OCI-LY3 (cell line): ENCODE data around the gene FYB2.

Experiments
- H2AFZ ChIP-seq: fragments of 200-600, 300-600 bp; shearing (Covaris generic); 2 replicates; pipeline ENCODE4 v1.6.0; 2014; ENCODE audit warnings: antibody characterized with exemption, low read depth, low read length
- H3K27ac ChIP-seq: fragments of 200-600, 300-600 bp; sonication (generic); 2 replicates; pipeline ENCODE4 v1.5.1; 2014; ENCODE audit warnings: mild to moderate bottlenecking, low read length, moderate library complexity, mixed read lengths
- H3K27me3 ChIP-seq: fragments of 200-600, 300-600 bp; sonication (generic); 2 replicates; pipeline ENCODE4 v1.6.1; 2014; ENCODE audit warnings: low read depth, low read length, mixed read lengths
- H3K36me3 ChIP-seq: fragments of 200-600, 300-600 bp; sonication (generic); replicated peaks from 2 replicates; pipeline ENCODE3; 2014; ENCODE audit warnings: low read depth, low read length, mixed read lengths
- H3K4me1 ChIP-seq: fragments of 300-600, 200-600 bp; sonication (generic); 2 replicates; pipeline ENCODE4 v1.6.1; 2014; ENCODE audit warnings: low read length, mixed read lengths
- H3K4me2 ChIP-seq: fragments of 200-600, 300-600 bp; sonication (generic); 2 replicates; pipeline ENCODE4 v1.6.1; 2014; ENCODE audit warnings: low read length, mixed read lengths
- H3K4me3 ChIP-seq: fragments of 300-600, 200-600 bp; sonication (generic); 2 replicates; pipeline ENCODE4 v1.5.1; 2014; ENCODE audit warnings: antibody characterized with exemption, mild to moderate bottlenecking, low read length, moderate library complexity
- H3K79me2 ChIP-seq: fragments of 300-600, 200-600 bp; shearing (Covaris generic); 2 replicates; pipeline ENCODE4 v1.6.1; 2014; ENCODE audit warnings: mild to moderate bottlenecking, low read length, mixed read lengths
- H3K9ac ChIP-seq: fragments of 300-600, 200-600 bp; shearing (Covaris generic); 2 replicates; pipeline ENCODE4 v1.6.0; 2014; ENCODE audit warnings: mild to moderate bottlenecking, low read length, moderate library complexity
- H3K9me3 ChIP-seq: fragments of 200-600, 300-600 bp; shearing (Covaris generic); 2 replicates; pipeline ENCODE4 v1.6.1; 2014; ENCODE audit warnings: low read length, mixed read lengths; ENCODE audit not compliant: insufficient read depth
- H4K20me1 ChIP-seq: fragments of 200-600, 300-600 bp; sonication (generic); 2 replicates; pipeline ENCODE4 v1.6.1; 2016; ENCODE audit warnings: low read length, mixed read lengths; ENCODE audit not compliant: insufficient read depth
- EZH2phosphoT487 ChIP-seq: fragments of 200-600 bp; shearing (Covaris generic); IDR thresholded peaks from 2 replicates; pipeline ENCODE4 v1.6.1; 2018; ENCODE audit warnings: antibody characterized with exemption, mixed run types, low read depth
- TF ChIP-seq, protein P1 (sequence below): fragments of 200-600, 300-600 bp; sonication (generic); IDR thresholded peaks from 2 replicates; pipeline ENCODE4 v1.5.1; 2014; ENCODE audit warnings: antibody characterized with exemption, low read length, low read depth

Gene FYB2

DNA sequence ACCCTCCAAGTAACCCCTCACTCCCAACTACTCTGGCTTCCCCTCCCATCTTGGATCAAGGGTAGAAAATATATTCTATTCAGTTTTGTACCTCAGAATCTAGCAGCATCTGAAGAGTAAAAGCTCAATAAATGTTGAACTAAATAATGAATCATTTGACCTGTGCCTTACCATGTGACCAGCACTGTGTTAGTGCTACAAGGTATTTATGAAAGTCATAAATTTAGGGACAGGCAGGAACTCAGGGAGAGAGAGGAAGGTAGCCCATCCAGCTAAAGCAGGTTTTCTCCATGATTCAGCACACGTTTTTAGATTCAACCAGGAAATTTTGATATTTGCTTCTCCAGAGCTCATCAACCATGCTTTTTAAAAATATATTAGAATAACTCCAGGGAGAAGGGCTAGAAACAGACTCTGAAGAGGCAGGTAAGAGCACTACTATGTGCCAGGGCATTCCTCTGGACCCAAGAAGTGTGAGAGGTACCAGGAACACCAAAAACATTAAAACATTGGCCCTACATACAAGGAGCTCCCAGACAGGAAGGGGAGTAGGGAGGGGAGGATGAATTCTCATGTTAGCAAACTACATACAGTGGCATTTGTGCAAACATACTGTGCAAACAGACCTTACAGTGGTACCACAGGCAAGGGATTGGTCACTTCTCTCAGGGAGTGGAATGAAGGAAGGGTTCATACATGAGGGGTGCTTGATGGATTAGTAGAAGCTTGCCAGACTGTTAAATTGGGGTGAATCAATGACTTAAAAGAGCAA, 64.3 kb downstream of the FYB2 start:
- peaks cover 8% of the 10 kb centered on the region for H3K4me1 ChIP-seq
- H3K4me3 ChIP-seq = no peak overlapping the region
- H2AFZ ChIP-seq = no peak overlapping the region
- H3K9me3 ChIP-seq = no peaks in the 10 kb centered on the region
- H4K20me1 ChIP-seq = no peaks in the 10 kb centered on the region
- no peaks in the 10 kb centered on the region for H3K36me3 ChIP-seq
- H3K4me2 ChIP-seq = no peak overlapping the region
- H3K79me2 ChIP-seq = no peaks in the 10 kb centered on the region
- H3K9ac ChIP-seq = no peak overlapping the region
- no peak for TF ChIP-seq EZH2phosphoT487
- TF ChIP-seq, protein P1, sequence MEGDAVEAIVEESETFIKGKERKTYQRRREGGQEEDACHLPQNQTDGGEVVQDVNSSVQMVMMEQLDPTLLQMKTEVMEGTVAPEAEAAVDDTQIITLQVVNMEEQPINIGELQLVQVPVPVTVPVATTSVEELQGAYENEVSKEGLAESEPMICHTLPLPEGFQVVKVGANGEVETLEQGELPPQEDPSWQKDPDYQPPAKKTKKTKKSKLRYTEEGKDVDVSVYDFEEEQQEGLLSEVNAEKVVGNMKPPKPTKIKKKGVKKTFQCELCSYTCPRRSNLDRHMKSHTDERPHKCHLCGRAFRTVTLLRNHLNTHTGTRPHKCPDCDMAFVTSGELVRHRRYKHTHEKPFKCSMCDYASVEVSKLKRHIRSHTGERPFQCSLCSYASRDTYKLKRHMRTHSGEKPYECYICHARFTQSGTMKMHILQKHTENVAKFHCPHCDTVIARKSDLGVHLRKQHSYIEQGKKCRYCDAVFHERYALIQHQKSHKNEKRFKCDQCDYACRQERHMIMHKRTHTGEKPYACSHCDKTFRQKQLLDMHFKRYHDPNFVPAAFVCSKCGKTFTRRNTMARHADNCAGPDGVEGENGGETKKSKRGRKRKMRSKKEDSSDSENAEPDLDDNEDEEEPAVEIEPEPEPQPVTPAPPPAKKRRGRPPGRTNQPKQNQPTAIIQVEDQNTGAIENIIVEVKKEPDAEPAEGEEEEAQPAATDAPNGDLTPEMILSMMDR = no peak
- H3K27me3 ChIP-seq = no peaks in the 10 kb centered on the region
- no peak overlapping the region for H3K27ac ChIP-seq

DNA sequence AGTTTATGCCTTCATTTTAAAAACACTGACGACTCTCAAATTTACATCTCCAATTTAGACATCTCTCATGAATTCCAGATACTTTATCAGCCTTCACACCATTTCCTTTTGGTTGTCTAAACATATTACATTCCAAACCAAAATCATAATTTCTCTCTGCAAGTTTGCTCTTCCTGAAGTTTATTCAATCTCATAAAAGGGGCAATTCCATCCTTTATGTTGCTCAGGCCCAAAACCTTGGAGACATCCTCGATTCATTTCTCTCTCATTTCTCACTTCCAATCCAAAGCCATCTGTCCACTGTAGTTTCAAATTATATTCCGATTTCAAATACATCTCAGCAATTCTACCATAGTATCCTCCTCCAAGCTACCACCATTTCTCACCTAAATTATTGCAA, 74.0 kb downstream of the FYB2 start:
- Histone ChIP-seq H3K27ac (no peak overlapping the region), H3K36me3 (no peaks in the 10 kb centered on the region), H3K27me3 (no peaks in the 10 kb centered on the region), H3K79me2 (no peaks in the 10 kb centered on the region), H3K4me3 (no peak overlapping the region), H3K4me2 (no peak overlapping the region), H3K4me1 (no peaks in the 10 kb centered on the region), H2AFZ (no peak overlapping the region), H4K20me1 (no peaks in the 10 kb centered on the region), H3K9me3 (no peaks in the 10 kb centered on the region), H3K9ac (no peak overlapping the region)
- TF ChIP-seq EZH2phosphoT487 = no peak
- TF ChIP-seq, protein P1 = no peak

DNA sequence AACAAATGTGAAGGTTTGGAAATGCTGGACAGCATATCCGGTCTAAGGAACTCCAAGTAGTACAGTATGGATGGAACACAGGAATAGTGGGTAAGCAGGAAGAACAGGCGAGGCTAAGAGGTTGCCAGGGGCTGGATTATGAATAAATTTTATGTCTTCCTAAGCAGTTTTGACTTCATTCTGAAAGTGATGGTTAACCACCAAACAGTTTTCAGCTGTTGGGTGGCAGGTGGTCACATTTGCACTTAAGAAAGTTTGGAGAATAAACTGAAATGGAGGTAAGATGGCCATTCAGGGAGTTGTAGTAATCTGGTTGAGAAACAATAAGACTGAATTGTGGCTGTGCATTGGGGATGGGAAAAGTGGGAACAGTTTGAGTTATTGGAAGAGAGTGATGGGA, 90.2 kb downstream of the FYB2 start:
- Histone ChIP-seq H3K79me2 (no peaks in the 10 kb centered on the region), H3K27ac (no peak overlapping the region), H3K4me2 (no peak overlapping the region), H4K20me1 (no peaks in the 10 kb centered on the region), H3K9ac (no peak overlapping the region), H3K4me3 (no peak overlapping the region), H3K4me1 (no peaks in the 10 kb centered on the region), H3K27me3 (no peaks in the 10 kb centered on the region), H3K36me3 (no peaks in the 10 kb centered on the region), H3K9me3 (no peaks in the 10 kb centered on the region), H2AFZ (no peak overlapping the region)
- TF ChIP-seq EZH2phosphoT487 = no peak
- TF ChIP-seq, protein P1 = no peak

DNA sequence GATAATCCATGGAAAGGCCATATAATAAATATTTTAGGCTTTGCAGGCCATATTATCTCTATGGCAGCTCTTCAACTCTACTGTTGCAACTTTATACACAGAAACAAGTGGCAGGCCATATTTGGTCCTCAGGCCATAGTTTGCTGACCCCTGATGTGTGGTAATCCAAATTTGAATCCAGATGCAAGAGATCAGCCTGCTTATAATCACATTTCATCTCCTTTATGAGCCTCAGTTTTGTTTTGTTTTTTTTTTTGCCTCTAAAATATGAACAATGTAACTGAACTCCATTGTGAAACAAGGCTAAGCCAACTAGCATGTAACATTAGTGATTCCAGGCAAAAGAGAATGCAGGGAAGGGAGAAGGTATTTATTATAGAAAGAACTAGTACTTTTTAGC, 92.5 kb downstream of the FYB2 start:
- no peak for TF ChIP-seq EZH2phosphoT487
- TF ChIP-seq, protein P1 = no peak

More for the DNA sequence above, 92.5 kb downstream of the FYB2 start:
- no peaks in the 10 kb centered on the region for H3K79me2 ChIP-seq
- no peaks in the 10 kb centered on the region for H3K4me1 ChIP-seq
- no peaks in the 10 kb centered on the region for H3K27me3 ChIP-seq
- no peaks in the 10 kb centered on the region for H3K9me3 ChIP-seq
- H3K4me3 ChIP-seq = no peak overlapping the region
- no peak overlapping the region for H3K4me2 ChIP-seq
- H4K20me1 ChIP-seq = no peaks in the 10 kb centered on the region
- no peak overlapping the region for H3K27ac ChIP-seq
- no peak overlapping the region for H3K9ac ChIP-seq
- no peaks in the 10 kb centered on the region for H3K36me3 ChIP-seq
- no peak overlapping the region for H2AFZ ChIP-seq
